T-helper 9 cell (primary cell): ENCODE data around the gene MRM3.
"Not testable (repeated sequence)": the region's sequence is repeated elsewhere in the genome, so short reads cannot be mapped to it uniquely, and the experiment has no call there.

Experiments used
- DNase-seq: peaks from one replicate; pipeline ENCODE4 v3.0.0-alpha.2; 2020

The MRM3 gene

DNA sequence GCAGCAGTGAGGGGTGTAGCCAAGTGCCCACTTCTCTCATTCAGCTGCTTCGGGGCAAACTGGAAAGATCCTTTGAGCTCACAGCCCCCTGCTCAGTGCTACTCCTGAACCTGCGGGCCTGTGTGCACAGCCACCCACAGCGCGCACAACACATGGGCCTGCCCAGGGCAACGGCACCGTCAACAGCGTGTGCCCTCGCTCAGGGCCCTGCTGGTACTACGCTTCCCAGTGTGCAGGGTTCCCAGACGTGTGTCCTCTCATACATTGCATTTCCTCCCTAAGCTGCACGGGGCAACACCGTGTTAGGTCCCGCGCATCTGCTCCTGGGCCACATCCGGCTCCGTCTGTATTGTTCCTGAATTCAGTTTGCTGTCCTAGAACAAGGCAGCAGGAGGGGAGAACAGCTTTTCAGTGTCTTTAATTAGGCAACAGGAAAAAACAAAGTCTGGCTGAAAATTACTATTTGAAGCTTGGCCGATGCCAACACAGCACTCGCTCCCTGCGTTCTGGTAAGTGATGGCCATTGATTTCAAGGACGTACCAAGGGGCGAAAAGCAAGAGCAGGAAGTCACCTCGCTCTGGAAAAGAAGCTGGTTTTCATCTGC is 15.2 kb downstream of the MRM3 start:
- DNase-seq = no peak

DNA sequence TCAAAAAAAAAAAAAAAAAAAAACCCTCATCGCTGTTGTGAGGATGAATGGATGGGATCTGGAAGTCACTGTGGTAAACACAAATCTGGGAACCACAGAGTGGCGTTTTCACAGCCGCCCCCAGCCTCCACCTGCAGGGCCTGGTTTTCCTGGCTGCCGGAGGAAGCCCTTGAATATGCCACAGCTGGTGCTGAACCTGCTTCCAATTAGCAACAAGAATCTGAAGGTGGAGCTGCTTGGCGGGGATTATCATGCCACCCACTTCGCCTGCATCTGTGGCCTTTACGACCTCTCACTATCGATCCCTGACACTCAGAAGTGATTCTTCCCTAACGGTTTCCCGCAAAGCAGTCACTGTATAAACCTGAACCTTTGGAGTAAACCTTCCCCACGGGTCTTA is 16.1 kb downstream of the MRM3 start:
- no peak for DNase-seq

DNA sequence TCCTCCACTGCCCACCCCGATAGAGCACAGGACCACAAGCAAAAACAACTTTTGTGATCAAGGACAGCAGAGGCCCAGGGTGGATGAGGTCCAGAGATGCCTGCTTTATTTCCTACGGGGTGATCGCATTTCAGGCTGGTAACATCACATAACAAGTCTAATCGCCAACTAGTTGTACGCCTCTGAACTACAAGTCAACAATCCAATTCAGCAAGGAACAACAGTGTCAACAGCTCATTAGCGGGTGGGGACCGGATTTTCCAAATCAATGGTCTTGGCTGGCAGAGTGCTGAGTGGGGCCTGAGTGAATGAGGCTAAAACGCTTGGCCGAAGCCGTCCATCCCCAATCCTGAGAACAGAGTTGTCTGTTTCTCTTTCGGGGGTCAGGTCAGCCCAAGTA is 17.1 kb downstream of the MRM3 start:
- DNase-seq = no peak

DNA sequence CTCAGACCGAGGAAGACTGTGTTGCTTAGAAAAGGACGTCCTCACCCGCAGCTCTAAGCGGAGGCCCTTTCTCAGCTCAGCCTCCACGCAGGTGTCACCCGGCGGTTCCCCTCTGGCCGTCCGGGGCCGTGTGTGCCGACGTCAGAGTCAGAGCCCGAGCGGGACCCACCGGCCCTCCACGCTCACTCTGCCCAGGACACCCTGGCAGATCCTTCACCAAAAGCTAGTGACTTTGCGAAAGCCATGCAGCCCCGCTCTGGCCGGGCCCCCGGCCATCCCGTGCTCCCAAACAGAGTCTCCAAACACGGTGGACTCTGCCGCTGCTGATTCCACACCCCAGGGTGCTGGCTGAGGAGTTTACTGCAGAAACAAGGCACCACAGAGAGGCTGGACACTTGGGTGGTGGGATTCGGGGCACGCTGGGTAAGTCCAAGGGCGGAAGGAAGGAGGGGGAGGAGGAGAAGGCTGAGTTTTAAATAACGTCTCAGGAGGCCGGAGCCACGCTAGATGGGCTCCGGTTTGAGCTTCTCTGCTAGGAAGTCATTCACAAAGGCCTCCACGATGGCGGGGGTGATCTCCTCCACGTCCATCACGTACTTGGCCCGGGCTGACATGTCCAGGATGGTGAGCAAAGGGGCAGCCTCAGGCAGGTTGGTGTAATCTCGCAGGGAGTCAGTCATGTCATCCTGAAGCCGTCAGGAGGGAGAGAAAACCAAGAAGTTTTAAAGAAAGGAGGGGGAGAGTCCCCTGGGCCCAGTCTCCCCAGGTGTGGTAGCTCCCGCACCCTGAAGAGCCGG is 18.5 kb downstream of the MRM3 start:
- no peak for DNase-seq

DNA sequence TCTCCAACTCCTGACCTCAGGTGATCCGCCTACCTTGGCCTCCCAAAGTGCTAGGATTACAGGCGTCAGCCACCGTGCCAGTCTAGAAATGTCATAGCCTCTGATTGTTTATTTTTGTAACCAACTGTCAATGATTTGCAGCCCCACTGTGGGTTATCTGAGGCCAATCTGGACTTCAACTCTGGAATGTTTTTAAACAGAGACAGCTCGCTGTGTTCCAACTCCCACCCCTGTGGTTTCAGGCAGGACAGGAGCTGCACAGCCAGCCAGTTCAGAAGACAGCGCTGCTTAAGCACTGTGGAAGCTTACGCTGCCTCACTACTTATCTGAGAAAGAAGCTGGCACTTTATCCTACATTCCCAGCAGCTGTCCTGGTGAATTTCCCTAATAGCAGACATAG is 19.5 kb downstream of the MRM3 start:
- DNase-seq = no peak

DNA sequence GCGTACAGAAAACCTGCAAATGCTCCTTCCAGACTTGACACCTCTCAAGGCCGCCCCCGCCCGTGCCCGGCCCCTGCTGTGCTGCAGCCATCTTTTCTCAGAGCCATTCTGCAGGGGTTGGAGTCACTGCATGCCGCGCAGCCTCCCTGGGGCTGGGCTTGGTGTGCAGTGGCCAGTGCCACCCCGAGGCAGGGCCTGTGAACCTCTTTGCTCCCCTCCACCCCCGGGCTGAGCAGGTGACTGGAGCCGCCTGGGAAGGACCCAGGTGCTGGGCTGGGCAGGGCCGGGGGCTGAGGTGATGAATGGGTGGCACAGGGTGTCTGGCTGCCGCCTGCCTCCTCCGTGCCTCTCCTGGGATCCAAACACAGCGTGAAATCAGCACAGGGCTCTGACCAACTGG is 20.3 kb downstream of the MRM3 start:
- DNase-seq = no peak

DNA sequence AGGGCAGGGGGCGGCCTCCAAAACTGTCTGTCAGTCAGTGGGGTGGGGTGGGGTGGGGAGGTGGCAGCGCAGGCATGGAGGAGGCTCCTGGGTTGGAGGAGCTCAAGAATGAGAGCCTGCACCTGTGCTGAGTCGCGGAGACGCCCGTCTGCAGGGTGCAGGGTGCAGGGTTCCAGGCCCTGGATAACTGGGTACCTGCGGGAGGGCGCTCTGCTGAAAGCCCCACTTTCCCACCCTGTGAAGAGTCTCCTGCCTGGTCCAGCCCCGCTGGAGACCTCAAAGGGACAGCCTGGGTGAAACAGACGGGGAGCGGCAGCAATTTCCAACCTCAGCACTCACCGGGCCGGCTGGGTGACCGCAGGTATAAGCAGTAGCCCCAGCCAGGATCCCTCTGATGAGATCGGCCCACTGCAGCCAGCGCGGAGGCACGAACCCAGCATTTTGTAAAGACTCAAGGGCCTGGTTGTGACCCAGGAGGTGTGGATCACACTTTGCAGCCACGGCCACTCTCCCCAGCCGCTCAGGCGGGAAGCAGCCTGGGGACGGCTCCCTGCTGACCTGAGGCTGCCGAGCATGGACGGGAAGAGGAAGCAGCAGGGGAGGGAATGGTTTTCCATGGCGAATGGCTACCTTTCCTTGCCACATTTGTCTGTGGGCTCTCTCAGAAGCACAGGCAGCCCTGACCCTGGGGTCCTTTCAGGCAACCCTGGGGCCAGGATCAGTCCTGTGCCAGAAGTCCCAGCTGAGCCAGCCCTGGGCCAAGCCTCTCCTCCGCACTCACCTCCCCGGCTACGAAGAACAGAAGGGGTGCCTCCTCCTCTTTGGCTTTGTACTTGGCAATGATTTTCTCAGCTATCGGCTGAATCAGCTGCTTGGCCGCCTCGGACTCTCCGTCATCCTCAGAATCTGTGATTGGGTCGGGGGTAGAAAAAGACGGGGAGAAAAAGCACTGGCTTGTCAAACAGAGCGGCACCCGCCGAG is 21.0 kb downstream of the MRM3 start:
- DNase-seq = no peak

DNA sequence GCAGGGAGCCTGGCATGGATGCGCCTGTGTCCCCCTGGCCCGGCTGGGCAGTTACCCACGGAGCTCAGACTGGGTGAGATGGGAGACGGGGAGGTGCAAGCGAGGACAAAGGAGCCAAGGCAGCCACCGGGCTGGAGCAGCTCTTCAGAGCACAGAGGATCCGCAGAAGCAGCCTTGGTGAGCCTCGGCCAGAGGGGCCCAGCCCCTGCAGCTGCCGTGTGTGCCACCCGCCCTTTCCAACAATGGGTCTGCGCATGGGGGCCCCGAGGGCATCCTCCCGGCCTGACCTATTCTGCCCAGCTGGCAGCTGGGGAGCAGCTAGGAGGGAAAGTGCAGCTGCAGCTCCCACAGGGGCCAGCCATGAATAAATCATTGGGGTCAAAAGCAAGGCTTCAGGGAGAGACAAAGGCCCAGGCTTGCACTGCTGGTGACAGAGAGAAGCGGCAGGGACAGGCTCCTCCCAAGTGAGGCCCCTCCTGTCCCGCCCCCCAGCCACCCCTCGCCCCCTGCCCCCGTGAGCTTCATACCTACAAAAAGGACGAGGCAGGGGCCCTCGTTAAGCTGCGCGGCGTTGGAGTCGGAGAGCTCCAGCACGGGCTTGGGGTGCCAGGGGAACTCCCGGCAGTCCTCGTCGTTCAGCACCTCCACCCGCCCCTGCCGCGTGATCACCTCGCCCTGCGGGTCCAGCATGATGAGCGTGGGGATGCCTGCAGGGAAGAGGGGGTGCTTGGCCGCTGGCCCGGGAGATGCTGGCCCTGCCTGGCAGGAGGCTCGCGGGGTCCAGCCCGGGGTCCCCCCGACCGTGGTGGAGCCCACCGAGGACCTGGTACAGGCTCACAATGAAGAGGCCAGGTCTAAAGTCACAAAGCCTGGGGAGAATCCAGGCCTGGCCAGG is 22.6 kb downstream of the MRM3 start:
- DNase-seq = no peak

DNA sequence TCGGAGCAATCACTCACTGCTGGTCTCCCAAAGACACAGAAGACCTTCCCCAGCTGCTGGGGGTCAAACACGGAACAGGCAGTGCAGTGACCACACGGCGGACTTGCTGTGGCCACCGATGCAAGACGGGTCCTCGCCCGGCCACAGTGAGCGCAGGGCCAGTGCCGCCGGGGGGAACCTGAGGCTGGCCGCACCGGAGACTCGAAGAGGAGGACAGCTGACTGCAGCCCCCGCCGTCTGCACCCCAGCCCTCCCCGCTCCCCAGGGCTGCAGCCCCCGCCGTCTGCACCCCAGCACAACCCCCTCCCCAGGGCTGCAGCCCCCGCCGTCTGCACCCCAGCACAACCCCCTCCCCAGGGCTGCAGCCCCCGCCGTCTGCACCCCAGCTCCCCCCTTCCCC is 23.7 kb downstream of the MRM3 start:
- not testable (repeated sequence) for DNase-seq

DNA sequence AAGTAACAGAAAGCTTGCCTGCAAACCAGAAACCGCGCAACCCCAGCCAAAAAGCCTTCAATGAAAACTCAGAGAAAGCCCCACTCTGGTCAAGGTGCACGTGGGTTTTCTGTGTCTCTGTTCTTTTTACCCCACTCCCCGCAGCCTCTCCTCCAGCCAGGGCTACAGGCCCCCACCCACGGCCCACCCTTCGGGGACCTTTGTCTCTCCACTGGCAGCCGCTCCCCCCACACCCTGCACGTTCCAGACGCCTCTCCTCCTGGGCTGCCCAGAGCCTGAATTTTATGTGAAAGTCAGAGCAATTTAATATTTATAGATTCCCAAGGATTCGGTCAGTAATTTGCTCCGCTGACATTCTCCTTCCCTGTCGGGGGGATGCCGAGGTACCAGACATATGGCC is 24.2 kb downstream of the MRM3 start:
- no peak for DNase-seq

DNA sequence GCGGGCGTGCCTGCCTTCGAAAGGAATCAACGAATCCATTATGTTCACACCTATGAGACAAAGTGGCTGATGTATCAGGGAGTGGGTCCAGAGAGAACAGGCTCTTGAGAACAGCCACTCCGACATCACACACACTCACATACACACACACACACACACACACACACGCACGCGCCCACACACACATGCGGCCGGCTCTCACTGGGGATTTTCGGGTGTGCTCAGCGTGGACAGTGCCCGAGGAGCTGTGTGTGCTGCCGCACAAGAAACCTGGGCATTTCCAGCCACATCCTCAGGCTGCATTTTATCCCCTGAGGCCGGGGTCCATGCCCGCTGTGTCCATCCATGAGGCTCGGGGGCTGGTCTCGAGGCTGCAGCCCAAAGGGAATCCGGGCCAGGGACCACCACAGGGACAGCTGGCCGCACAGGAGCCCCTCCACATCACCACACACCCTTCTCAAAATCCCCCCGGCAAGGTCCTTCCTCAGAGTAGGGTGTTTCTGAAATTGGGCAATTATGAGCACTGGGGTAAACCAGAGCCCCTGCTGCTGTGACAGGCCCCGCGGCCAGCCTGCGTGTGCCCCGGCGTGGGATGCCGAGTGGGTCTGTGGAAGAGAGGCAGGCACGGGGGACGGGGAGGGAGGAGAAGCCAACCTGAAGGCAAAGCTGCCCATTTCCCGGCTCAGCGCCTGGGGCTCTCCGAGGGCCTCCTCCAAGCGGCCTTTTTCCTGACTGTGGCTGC is 24.8 kb downstream of the MRM3 start:
- DNase-seq = no peak

DNA sequence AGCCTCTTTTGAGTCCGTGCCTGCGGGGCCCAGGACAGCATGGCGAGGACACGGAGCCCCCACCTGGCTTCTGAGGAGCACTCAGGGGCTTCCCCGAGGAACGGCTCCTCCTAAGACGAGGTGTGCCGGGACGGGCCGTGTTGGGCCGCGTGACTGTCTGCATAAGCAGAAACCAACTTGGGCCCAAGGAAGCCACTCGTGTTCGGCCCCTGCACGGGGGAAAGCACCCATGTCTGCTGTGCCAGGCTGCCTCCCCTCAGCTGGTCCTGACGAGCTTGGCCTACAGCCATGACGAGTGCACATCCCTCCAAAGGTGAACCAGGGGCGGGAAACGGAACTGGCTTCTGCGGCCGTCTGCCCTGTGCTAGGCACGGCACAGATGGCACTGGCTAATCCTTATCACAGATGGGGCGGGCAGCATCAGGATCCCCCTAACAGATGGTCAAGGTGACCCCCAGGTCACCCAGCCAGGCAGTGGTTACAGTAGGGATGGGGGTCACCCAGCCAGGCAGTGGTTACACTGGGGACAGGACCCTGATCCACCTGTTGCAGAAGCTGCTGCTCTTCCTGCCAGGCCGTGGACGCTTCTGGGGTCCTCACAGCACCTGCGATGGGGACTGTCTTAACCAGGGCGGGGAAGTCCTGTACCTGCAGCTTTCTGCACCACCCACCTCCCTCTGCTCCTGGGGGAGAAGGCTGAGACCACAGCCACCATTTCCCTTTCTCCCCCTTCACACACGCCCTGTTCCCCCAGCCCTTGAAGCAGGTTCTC is 25.6 kb downstream of the MRM3 start:
- no peak for DNase-seq

DNA sequence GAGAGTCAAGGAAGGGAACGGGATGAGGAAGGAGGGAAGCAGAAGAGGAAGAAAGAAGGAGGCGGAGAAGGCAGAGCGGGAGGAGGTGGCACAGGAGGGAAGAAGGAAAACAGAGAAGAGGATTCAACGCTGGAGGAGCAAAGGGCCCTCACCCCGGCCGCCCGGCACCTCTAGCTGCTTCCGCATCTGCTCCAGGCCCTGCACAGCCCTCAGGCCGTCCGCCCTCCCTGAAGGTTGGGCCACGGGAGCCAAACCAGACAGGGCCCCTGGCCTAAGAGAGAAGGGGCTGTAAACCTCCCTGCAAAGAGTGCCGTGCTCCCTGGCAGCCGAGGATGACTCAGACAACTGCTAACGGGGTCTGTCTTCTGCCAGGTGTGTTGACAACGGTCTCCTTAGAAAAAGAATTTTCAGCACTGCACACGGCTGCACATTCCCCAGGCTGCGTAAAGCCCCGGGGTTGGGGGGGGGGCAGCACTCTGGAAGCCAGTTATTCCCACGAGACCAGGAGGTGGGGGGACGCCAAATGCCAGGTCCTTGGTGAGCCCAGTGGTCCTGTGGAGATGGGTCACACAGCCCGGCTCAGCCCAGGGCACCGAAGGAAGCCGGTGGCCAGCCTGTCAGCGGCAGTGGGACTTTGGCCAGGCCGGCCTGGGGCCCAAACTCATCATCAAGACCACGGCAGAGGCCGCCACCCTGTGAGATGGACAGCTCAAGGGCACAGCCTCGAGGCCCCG is 29.1 kb downstream of the MRM3 start:
- DNase-seq = no peak

DNA sequence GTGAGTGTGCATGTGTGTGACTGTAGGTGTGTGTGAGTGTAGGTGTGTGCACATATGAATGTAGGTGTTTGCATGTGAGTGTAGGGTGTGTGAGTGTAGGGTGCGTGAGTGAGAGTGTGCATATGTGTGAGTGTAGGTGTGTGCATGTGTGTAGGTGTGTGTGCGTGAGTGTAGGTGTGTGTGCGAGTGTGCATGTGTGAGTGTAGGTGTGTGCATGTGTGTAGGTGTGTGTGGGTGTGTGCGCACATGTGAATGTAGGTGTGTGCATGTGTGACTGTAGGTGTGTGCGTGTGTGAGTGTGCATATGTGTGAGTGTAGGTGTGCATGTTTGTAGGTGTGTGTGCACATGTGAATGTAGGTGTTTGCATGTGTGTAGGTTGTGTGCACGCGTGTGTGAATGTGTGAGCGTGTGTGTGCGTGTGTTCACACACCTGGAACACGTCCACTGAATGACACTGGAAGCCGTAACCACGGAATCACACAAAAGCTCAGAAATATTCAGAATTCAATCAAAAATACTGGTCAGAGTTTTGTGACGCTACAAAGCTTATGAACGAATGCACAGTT is 30.6 kb downstream of the MRM3 start:
- no peak for DNase-seq

DNA sequence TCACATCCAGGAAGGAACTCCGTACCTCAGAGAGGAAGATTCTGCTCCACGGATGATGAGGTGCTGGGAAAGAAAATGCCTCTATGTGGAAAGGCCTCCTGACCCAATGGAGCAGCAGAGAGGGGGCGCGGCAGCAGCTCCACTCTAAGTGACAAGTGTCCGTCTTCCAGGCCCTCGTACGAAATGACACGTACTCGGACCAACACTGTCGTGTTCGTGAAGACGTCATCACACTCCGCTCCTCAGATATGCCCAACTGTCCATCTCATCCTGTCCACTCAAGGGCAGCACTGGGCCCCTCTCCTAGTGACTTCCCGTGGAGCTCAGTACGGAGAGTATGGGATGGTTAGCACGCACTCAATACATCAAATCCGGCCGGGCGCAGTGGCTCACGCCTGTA is 32.2 kb downstream of the MRM3 start:
- DNase-seq = no peak

DNA sequence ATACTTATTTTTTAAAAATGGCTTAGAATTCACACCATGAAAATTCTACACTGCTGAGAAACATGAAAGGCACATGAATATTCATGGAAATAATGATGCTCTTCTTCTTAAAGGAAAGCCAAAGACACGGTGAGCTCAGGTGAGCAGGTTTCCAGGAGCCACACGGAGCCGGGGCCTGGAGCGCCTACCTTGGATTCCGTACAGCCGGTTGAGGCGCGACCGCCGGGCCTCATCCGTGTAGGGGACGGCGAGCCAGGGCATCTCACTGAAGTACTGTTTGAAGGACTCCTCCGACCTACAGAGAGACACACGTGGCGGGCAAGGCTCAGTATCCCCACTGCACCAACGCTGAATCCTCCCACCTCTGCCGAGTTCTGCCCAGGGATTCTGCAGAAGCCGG is 37.1 kb downstream of the MRM3 start:
- DNase-seq = no peak

DNA sequence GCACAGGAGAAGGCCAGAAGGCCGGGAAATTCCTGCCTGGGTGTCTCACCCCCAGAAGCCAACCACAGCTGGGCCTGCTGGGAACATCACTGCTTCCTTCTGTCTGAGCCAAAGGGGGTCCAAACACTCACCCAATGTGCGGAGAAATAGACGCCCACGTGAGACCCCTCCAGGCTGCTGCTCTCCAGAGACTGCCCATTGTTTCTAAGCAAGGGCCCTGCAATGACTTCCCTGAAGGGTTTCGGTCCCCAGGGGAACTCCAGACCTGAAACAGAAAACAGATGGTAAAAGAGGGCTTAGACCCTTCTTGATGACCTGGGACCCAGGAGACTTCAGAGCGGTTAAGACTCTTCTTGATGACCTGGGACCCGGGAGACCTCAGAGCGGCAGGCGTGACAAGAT is 41.3 kb downstream of the MRM3 start:
- DNase-seq = no peak

DNA sequence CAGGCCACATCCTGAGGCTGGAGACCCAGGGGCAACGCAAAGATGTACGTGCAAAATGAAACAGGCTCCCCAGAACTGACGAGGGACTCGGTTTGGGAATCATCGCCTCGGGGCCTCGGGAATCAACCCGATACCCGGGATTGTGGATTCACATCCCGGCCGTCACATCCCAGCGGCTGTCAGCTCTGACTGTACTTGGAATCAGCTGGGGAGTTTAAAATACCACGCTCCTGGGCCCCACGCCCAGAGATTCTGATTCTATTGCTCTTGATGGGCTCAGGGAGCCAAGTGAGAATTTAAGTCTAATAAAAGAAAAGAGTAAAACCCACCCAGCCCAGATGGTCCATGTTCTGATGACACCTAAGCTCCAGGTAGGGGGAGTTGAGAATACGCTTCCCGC is 42.2 kb downstream of the MRM3 start:
- DNase-seq = no peak

DNA sequence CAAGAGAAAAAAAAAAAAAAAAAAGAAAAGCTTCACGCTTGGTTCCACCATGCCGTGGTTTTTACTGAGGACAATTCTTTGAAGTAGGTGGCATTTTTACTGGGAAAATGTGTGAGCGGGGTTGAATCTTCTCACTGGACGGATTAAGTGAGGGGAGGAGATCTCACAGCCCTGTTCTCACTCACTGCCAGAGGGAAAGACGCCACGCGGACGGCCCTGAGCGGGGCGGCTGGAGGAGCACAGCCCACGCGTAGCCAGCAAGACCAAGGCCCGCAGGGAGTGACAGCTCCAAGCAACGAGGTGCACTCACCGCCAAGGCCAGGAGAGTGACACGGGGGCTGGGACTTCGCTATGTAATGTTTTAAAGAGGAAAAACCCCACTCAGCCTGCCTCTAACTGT is 43.1 kb downstream of the MRM3 start:
- no peak for DNase-seq

DNA sequence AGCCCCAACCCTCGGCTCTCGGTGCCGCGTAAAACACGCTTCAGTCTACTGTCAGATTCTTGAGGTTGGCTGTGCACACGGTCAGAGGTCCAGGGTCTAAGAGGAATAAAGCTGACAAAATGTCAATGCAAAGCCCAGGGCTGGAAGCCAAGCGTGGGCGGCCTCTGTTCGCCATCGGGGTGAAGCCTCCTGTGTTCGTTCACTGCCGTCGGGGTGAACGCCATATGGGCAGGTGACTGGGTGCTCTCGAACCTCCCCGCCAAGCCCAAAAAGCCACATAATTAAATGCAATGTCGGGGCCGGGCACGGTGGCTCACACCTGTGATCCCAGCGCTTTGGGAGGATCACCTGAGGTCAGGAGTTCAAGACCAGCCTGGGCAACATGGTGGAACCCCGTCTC is 44.6 kb downstream of the MRM3 start:
- DNase-seq = no peak
